Measurements from ENCODE around the gene GFOD1. TPM values are rescaled to one million over a fixed set of nuclear protein-coding genes. Genes with fewer than 3 reads are reported as not detected.

The GFOD1 gene
- total RNA-seq, 1 donor from 2014 or later = 0.81 TPM

DNA sequence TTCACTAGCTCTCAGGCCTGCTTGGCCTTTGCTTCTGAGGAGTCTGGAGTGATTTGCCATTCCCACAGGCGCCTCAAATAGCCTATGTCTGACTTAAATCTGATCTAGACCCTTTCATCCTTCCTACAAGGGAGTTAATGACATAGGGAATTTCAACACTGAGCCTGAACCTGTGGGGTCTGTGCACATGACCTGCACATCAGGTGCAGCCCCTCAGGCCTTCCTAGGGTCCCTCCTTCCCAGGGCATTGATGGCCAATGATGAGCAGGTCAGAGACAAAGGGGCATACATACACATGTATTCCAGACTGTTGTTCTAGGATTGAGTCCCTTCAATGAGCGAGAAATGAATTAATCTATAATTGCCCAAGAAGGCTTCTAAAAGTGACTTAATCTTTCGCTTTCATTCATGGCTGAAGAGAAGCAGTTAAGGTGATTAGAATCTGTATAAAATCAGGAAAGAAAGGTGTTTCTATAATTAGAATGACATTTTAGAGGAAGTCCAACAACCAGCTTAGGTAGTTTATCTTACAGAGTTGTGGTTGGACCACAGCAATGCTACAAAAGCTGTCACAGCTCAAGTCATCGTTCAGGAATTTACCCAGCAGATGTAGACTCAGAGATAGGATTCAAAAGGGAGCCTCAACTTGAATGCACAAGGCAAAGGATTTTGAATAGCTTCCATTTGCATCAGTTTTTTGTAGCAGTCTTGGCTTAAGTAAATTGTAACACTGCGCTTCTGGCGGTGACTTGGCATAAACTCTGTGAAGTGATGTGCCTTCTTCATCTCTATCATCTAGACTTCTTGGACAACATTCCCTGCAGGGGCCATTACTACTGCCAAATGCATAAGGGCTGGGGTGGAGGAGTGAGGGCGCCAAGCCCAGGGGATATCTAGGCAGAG is 132.1 kb downstream of the GFOD1 start:
- H3K9me3 Mint-ChIP-seq (ENCODE audit: low read depth) = no peaks in the 10 kb centered on the region
- DNase-seq (ENCODE audit: low spot score, unreplicated experiment) = no peak
- TF ChIP-seq CTCF (IDR thresholded peaks at IDR 0.05; ENCODE audit: unreplicated experiment) = no peak
- peak overlapping the region; percentile 62 for H3K27ac Mint-ChIP-seq
- no peaks in the 10 kb centered on the region for H3K36me3 Mint-ChIP-seq (ENCODE audit: insufficient read depth)
- no peak overlapping the region for H3K4me3 Mint-ChIP-seq (ENCODE audit: low read depth)
- peaks cover 1% of the 10 kb centered on the region for H3K4me1 Mint-ChIP-seq (ENCODE audit: low read depth)
- H3K27me3 Mint-ChIP-seq = peaks cover 21% of the 10 kb centered on the region

GRCh38 chr6:13354331-13355042 is 132.9 kb downstream of the GFOD1 start:
- Mint-ChIP-seq H3K4me3 (ENCODE audit: low read depth) (no peak overlapping the region), H3K36me3 (ENCODE audit: insufficient read depth) (no peaks in the 10 kb centered on the region), H3K4me1 (ENCODE audit: low read depth) (peaks cover 1% of the 10 kb centered on the region), H3K27ac (no peak overlapping the region), H3K9me3 (ENCODE audit: low read depth) (no peaks in the 10 kb centered on the region), H3K27me3 (peaks cover 21% of the 10 kb centered on the region)
- no peak for DNase-seq (ENCODE audit: low spot score, unreplicated experiment)
- no peak for TF ChIP-seq CTCF (IDR thresholded peaks at IDR 0.05; ENCODE audit: unreplicated experiment)

GRCh38 chr6:13352165-13352564 is 135.2 kb downstream of the GFOD1 start:
- H3K27ac Mint-ChIP-seq = no peak overlapping the region
- no peaks in the 10 kb centered on the region for H3K9me3 Mint-ChIP-seq (ENCODE audit: low read depth)
- no peak for TF ChIP-seq CTCF (IDR thresholded peaks at IDR 0.05; ENCODE audit: unreplicated experiment)
- H3K36me3 Mint-ChIP-seq (ENCODE audit: insufficient read depth) = no peaks in the 10 kb centered on the region
- peaks cover 1% of the 10 kb centered on the region for H3K4me1 Mint-ChIP-seq (ENCODE audit: low read depth)
- no peak overlapping the region for H3K4me3 Mint-ChIP-seq (ENCODE audit: low read depth)
- DNase-seq (ENCODE audit: low spot score, unreplicated experiment) = no peak
- peaks cover 21% of the 10 kb centered on the region for H3K27me3 Mint-ChIP-seq

DNA sequence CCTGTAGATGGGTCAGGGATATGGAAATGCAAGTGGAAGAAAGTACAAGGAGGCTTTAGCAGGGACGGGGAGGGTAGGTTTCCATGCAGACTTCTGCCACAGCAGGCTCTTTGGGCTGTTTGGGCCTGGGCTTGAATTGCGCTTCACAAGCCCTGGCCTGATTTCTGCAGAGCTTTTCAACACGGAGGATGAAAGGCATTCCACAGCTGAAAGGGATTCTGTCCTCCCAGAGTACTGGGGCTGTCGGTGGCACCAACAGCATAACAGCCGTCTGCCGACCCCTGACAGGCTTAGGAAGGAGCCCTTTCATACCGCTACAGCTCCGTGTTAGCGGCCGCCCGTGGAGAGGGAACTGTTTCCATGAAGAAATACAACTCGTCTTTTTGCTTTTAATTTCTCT is 136.1 kb downstream of the GFOD1 start:
- Mint-ChIP-seq H3K4me1 (ENCODE audit: low read depth) (peaks cover 1% of the 10 kb centered on the region), H3K4me3 (ENCODE audit: low read depth) (no peak overlapping the region), H3K27ac (no peak overlapping the region), H3K27me3 (peaks cover 16% of the 10 kb centered on the region), H3K36me3 (ENCODE audit: insufficient read depth) (no peaks in the 10 kb centered on the region), H3K9me3 (ENCODE audit: low read depth) (no peaks in the 10 kb centered on the region)
- no peak for TF ChIP-seq CTCF (IDR thresholded peaks at IDR 0.05; ENCODE audit: unreplicated experiment)
- DNase-seq (ENCODE audit: low spot score, unreplicated experiment) = no peak

- no peak overlapping the region for H3K4me3 Mint-ChIP-seq (ENCODE audit: low read depth)
- peaks cover 14% of the 10 kb centered on the region for H3K27me3 Mint-ChIP-seq
- TF ChIP-seq CTCF (IDR thresholded peaks at IDR 0.05; ENCODE audit: unreplicated experiment) = no peak
- H3K27ac Mint-ChIP-seq = no peak overlapping the region
- H3K9me3 Mint-ChIP-seq (ENCODE audit: low read depth) = no peaks in the 10 kb centered on the region
- H3K36me3 Mint-ChIP-seq (ENCODE audit: insufficient read depth) = no peaks in the 10 kb centered on the region
- no peak for DNase-seq (ENCODE audit: low spot score, unreplicated experiment)
- H3K4me1 Mint-ChIP-seq (ENCODE audit: low read depth) = peaks cover 1% of the 10 kb centered on the region
Observed at GRCh38 chr6:13349811-13350506, 137.4 kb downstream of the GFOD1 start.

Data from progenitor cell of endocrine pancreas (in vitro differentiated cells).